GM19372 (cell line): ENCODE results near the gene ADGRG3.

Experiments
- ATAC-seq: cut with Tn5 transposase; IDR thresholded peaks from one replicate; pipeline ENCODE4 v1.9.1; 2021; ENCODE audit warnings: mild to moderate bottlenecking, low read depth, moderate library complexity; ENCODE audit not compliant: unreplicated experiment

Gene ADGRG3

DNA sequence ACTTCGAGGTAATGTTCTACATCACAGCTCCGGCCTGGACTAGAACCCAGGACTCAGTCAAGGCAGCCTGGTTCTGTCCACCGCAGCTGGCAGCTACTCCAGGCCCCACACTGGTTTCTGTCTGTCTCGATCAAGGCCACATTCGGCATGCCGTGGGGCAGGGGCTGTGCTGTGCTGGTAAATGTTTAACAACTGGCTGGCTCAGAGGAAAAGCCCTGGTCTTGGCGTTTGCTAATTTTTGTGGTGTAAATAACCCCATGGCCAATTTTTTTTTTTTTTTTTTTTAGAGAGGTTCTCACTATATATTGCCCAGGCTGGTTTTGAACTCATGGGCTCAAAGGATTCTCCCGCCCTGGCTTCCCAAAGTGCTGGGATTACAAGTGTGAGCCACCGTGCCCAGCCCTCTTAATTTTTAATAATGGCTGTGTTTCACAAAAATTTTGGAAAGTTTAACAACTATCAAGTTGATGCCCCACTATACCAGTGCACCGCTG lies 26.2 kb downstream of the ADGRG3 start:
- no peak for ATAC-seq

DNA sequence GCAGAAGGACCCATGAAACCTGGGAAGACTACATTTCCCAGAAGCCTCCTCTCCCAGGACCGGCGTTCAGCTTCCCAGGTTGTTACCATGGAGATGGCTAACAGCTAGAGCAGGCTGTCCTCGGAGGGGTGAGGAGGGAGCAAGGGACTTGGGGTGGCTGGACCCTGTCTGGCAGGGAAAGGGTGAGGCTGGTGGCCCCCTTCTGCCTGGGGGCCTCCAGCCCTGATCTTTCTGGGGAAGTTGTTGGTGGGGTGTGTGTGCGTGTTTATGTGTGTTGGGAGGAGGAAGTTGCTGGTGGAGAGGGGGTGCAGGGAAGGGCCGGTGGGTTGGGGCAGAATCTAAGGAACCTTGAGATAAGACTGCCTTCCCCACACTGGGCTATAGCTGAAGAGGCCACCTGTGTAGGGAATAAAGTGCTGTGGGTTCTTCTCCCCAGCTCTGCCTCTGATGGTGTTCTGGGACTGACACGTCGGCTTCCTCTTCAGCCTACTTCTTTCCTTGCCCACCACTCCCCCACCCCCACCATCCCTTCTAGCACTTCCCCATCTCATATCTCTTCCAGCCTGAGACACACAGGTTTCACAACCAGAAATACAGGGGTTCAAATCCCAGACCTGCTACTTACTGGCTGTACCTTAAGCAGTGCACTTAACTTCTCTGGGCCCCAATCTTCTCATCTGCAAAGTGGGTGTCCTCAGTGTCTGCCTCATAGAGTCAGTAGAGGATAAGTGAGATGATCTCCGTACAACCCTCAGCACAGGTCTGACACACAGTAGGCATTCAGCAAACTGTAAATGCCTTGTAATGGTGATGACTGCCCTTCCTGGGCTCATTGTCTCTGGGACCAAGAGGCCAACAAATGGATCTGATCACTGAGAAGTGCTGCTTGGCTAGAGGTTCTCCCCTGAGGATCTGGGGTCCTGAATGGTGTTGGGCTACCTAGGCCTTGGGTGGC lies 26.9 kb downstream of the ADGRG3 start, which contains the start of gene DRC7:
DRC7 (plus strand) TSS at position 82 of the 955 bp plus-strand sequence. CDS start 3,144 bp downstream, outside the sequence.
- no peak for ATAC-seq

DNA sequence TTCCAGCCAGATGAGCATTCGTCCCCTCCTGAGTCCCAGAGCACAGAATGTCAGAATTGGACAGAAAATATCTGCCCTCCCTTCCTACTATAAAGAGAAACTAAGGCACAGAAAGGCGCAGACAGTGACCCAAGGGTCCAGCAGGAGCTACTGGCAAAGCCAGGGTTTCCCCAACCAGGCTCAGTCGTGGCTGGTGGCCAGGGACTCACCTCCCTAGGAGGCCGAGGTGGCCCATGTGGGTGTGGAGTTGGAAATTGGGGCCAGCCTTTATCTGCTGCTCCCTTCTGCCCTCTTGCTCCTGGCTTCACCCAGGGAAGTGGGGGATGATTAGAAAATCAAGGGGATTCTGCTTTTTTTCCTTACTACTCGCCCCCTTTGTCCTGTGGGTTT lies 27.6 kb downstream of the ADGRG3 start:
- ATAC-seq = no peak

DNA sequence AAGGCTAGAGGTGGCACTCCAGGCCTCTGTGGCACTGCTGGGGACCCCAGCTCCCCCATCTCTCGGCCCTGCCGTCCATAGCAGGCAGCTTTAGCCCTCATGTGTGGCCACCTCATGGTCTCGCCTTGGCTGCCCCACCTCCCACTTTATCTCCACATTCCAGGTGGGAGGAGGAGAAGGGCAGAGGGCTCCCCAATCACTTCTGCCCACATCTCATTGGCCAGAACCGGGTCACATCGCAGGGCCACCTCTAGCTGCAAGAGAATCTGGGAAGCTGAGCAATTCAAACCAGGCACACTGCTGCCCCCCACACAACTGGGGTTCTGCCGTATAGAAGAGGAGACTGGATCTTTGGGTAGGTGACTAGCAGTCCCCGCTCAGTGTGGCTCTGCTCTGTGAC lies 28.1 kb downstream of the ADGRG3 start:
- ATAC-seq = no peak

DNA sequence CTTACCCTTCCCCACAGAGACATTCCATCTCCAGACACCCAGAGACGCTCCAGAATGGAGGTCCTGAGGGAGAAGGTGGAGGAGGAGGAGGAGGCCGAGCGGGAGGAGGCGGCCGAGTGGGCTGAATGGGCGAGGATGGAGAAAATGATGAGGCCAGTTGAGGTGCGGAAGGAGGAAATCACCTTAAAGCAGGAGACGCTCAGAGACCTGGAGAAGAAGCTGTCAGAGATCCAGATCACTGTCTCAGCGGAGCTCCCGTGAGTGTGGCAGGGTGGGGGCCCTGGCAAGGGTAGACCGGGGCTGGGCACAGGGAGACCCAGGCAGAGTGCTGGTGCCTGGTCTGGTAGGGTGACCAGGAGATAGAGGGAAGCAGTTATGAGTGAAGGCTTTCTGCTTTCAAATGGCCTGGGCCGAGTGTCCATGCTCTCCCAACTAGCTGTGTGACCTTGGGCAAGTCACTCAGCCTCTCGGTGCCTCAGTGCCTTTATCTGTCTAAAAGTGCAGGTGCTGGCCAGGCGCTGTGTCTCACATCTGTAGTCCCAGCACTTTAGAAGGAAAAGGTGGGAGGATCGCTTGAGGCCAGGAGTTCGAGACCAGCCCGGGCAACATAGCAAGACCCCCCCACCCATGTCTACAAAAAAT lies 29.9 kb downstream of the ADGRG3 start:
- no peak for ATAC-seq

DNA sequence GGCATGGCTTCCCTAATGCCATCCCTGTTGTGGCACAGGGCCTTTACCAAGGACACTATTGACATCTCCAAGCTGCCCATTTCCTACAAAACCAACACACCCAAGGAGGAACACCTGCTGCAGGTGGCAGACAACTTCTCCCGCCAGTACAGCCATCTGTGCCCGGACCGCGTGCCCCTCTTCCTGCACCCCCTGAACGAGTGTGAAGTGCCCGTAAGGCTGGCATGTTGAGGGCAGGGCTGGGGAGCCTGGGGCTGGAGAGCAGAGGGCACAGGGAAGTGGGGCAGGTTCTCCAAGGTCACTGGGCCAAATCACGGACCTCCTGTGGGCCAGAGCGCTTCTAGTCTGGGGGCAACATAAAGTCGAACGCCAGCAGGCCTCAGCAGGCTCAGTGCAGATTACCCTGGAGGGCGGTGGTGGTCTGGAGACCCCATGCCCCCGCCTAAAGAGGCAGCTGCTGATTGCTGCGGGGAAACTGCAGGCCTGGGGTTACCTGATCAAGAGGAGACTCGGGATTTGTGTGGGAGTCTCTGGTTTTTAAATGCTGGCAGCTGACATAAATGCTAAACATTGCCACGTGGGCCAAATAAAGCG lies 30.8 kb downstream of the ADGRG3 start:
- ATAC-seq = no peak

DNA sequence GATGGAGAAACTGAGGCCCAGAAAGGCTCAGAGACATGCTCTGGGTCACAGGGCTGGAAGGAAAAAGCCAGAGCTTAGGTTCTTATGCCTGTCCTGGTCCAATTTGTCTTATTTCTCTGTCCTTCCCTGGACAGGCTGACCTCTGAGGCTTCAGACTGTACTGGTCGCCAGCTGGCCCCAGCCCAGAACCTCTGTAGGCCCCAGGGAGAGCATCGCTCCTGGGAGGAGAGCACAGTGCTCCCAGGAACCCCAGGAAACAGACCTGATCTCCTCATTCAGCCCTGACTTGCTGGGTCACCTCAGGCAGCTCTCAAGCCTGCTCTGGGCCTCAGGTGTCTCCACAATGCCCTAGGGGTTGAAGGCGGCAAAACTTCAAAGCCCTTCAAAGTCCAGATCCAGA lies 31.4 kb downstream of the ADGRG3 start:
- no peak for ATAC-seq

DNA sequence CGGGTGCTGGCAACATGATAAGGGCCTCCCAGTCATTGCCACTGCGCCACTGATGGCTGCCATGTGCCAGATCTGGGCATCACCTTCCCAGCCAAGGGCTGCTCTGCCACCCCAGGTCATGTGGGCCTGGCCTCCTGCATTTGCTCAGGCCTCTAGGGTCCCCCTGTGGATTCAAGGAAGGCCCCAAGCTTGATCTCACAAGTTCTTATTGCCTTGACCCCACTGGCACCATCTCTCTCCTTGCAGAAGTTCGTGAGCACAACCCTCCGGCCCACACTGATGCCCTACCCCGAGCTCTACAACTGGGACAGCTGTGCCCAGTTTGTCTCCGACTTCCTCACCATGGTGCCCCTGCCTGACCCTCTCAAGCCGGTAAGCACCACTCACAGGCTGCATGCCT lies 31.8 kb downstream of the ADGRG3 start:
- ATAC-seq = no peak

DNA sequence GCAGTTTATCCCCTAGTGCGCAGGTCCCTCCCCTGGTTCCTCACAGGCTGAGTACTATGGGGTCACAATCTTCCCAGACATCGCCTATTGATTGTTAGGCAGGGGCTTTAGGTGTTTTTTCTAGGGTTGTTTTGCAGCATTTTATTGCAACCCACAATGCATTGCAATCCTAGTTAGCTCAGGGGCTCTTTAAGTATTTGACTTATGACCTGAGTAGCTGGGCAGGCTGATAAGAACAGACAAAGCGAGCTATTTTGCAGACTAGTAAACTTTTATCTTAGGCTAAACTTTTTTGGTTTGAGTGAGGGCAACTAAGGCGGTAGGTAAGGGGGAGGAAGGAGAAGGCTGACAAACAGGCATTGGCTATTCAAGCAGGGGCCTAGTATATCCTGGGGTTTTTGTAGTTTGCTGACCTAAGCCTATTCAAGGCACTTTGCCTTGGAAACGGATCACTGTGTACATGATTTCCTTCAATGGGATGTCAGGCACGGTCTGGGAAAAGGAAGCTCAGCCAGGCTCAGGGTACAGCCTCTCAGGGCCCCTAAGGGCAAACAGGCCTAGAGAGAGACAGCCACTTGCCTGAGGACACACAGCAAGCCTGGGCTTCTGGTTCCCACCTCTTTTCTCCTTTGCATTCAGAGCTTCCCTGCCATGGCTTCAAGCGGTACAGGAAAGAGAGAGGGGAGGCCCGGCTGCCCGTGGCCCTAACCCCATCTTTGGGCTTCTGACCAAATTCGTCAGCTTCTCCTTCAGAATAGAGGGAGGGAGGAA lies 32.9 kb downstream of the ADGRG3 start:
- no peak for ATAC-seq

DNA sequence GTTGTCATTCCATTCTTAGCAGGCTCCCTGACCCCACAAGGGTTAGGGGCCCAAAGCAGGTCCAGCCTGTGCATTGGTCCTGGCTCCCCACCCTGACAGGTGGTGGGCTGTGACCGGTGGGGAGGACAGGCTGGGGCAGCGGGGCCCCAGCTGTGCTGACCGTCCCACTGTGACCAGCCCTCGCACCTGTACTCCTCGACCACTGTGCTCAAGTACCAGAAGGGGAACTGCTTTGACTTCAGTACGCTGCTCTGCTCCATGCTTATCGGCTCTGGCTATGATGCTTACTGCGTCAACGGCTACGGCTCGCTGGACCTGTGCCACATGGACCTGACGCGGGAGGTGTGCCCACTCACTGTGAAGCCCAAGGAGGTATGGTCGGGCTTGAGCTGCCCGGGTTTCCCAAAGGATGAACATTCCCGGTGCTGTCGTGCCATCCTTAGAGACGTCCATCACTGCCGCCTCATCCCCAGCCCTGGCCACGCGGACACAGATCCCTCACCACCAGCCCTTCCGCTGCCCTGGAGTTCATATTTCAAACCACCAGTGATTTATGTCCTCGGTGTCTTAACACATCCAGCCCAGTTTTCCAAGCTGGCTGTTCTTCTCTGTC lies 33.8 kb downstream of the ADGRG3 start:
- ATAC-seq = no peak

DNA sequence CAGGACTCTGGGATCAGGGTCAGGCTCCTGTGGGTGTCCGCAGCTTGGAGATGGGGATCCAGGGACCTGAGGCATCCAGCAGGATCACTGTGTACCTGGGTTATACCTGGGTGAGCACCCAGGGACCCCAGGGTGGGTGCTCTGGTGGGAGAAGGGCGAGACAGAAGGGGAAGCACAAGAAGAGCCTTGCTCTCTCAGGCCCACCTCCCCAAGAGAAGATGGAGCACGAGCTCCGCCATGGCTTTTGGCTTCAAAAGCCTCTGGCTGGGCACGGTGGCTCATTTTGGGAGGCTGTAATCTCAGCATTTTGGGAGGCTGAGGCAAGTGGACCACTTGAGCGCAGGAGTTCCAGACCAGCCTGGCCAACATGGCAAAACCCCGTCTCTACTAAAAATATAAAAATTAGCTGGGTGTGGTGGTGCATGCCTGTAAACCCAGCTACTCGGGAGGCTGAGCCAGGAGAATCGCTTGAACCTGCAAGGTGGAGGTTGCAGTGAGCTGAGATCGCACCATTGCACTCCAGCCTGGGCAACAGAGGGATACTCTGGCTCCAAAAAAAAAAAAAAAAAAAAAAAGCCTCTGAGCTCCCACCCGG lies 35.4 kb downstream of the ADGRG3 start:
- no peak for ATAC-seq

DNA sequence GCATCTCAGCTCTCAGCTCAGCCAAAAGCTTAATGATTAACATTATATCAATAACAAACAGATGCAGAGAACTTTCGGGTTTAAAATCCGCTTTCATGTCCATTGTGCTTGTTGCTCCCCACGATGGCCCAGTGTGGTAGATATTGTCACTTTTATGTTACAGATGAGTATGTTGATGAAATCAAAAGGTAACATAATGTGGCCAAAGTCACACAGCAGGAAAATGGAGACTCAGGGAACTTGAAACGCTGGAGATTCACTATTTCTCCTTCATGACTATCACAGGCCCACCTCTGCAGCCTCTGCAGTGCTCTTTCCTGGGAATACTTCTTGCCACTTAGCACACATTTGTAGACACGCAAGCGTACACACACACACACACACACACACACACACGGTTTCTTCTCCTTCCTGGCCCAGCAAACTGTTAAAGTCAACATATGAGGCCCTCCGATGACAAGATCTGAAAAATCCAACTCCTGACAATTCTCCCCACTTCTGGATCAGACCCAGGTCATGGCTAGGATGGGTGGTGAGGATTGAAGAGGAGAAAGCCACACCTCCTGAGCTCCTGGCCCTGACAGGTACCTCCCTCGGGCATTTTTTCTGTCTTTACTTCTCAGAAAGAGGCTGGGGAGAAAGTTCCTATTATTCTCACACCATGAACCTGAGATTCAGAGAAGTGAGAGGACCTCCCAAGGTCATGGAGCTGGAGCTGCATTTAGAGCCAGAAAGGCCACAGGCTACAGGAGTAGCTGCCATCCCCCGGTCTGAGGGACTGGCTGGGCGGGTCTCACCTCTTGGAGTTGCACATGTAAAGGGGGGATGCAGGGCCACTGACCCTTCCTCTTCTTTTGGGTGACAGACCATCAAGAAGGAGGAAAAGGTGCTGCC lies 36.2 kb downstream of the ADGRG3 start:
- ATAC-seq = no peak

DNA sequence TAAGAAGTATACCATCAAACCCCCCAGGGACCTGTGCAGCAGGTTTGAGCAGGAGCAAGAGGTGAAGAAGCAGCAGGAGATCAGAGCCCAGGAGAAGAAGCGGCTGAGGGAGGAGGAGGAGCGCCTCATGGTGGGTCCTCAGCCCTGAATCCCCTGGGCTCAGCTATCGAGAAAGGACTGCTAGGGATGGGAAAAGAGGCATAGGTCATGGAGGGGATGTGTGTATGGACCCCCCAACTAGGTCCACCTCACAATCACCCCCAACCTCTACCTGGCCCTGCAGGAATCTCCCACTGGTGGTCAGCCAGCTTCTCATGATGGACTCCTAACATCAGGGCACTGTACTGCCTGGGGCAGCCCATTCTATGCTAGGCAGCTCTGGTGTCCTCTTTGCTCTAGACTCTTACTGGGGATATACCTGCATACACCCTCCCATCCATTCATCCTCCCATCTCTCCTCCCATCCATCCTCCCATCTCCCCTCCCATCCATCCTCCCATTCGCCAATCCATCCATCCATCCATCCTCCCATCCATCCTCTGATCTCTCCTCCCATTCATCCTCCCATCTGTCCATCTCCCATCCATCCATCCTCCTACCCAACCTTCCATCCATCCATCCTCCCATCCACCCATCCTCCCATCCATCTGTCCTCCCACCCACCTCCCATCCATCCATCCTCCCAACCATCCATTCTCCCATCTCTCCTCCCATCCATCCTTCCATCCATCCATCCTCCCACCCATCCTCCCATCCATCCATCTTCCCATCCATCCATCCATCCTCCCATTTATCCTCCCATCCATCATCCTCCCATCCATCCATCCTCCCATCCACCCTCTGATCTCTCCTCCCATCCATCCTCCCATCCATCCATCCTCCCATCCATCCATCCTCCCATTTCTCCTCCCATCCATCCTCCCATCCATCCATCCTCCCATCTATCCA lies 37.1 kb downstream of the ADGRG3 start:
- ATAC-seq = no peak

DNA sequence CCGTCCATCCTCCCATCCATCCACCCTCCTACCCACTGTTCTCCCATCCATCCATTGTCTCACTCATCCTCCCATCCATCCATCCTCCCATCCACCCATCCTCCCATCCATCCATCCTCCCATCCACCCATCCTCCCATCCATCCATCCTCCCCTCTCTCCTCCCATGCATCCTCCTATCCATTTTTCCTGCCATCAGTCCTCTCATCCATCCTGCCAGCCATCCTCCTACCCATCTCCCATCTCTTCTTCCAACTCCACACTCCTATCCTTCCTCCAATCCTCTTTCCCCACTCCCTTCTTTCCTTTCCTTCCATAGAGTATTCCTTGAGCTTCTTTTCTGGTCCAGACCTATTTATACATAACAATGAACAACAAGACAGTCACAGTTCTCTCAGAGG lies 38.6 kb downstream of the ADGRG3 start:
- no peak for ATAC-seq

DNA sequence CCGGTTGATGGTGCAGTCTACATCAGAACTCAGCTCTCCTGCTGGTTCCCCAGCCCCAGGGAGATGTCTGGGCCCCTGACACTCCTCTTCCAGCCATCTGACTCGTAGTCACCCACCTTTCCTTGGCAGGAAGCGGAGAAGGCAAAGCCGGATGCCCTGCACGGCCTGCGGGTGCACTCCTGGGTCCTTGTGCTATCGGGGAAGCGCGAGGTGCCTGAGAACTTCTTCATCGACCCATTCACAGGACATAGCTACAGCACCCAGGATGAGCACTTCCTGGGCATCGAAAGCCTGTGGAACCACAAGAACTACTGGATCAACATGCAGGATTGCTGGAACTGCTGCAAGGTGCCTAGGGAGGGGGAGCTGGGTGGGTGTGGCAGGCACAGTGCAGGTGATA lies 39.2 kb downstream of the ADGRG3 start:
- ATAC-seq = no peak

DNA sequence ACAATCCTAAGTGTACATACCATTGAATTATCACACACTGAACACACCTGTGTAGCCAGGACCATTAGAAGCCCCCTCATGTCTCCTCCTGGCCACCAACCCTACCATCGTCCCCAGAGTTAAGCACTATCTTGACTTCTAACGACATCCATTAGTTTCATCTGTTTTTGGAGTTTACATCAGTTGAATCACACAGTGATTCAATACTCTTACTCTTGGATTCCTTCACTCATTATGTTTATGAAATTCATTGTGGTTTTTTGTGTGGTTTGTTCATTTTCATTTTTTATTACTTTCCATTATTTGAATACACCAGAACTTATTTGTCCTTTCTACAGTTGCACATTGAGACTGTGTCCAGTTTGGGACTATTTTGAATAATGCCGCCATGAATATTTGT lies 40.1 kb downstream of the ADGRG3 start:
- no peak for ATAC-seq

DNA sequence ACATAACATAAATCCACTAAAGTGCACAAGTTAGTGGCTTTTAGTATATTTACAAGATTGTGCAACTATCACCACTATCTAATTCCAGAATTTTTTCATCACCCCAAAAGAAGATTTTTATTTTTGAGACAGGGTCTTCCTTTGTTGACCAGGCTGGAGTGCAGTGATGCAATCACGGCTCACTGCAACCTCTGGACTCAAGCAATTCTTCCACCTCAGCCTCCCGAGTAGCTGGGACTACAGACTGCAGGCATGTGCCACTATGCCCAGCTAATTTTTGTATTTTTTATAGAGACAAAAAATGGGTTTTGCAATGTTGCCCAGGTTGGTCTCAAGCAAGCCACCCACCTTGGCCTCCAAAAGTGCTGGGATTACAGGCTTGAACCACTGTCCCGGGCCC lies 41.6 kb downstream of the ADGRG3 start:
- no peak for ATAC-seq

DNA sequence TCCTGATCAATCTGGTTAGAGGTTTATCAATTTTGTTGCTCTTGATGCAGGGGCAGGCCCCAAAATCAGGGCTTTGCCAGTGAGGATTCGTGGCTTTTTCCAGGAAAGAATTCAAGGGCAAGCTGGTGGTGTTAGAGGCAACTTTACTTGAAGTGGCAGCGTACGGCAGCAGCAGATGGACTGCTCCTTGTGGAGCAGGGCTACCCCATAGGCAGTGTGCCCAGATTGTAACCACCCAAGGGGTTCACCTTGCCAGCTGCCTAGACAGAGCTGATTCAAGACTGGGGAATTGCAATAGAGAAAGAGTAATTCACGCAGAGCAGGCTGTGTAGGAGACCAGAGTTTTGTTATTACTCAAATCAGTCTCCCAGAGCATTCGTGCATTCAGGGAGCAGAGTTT lies 43.2 kb downstream of the ADGRG3 start:
- ATAC-seq = no peak
